Measurements from ENCODE around the gene TRIM2. TPM values are rescaled to one million over a fixed set of nuclear protein-coding genes. Genes with fewer than 3 reads are reported as not detected.

The TRIM2 gene
- total and polyA plus RNA-seq, 7 experiments from 2014 or later = 0.12 to 3.9 (median 2.1) TPM

GRCh38 chr4:153265306-153266047 lies 61.2 kb downstream of the TRIM2 start:
- Histone ChIP-seq H3K36me3 (ENCODE audit: control insufficient read depth in 2 of 3, insufficient read depth in 3 of 3, low read length in 3 of 3) (no peaks in the 10 kb centered on the region), H3K27me3 (ENCODE audit: control insufficient read depth in 2 of 2, insufficient read depth in 2 of 2, low read length in 2 of 2) (no peaks in the 10 kb centered on the region), H3K4me3 (ENCODE audit: low read length) (no peak overlapping the region), H3K9me3 (ENCODE audit: control insufficient read depth in 2 of 3, low read length in 3 of 3) (no peaks in the 10 kb centered on the region), H3K27ac (ENCODE audit: low read depth, low read length) (no peak overlapping the region), H3K4me1 (ENCODE audit: control insufficient read depth in 2 of 2, insufficient read depth in 2 of 2, low read length in 2 of 2) (no peaks in the 10 kb centered on the region)
- Mint-ChIP-seq H3K27me3 (peaks cover 0 to 5% (median 0%) of the 10 kb centered on the region in 5 donors), H3K27ac (no peak overlapping the region), H3K36me3 (peaks cover 0 to 9% (median 6%) of the 10 kb centered on the region in 5 donors), H3K9me3 (peaks cover 0 to 17% (median 3%) of the 10 kb centered on the region in 11 donors), H3K4me1 (peaks cover 0 to 11% (median 6%) of the 10 kb centered on the region in 7 donors), H3K4me3 (no peak overlapping the region)
- POLR2A ChIA-PET = no interaction called here
- intact Hi-C loops (cut with micrococcal nuclease) = no loop called here
- CTCF ChIA-PET = no interaction called here
- no peak for DNase-seq
- ATAC-seq = no peak

- no peaks in the 10 kb centered on the region for H3K36me3 ChIP-seq (ENCODE audit: control insufficient read depth in 2 of 3, insufficient read depth in 3 of 3, low read length in 3 of 3)
- no peaks in the 10 kb centered on the region for H3K9me3 ChIP-seq (ENCODE audit: control insufficient read depth in 2 of 3, low read length in 3 of 3)
- no peaks in the 10 kb centered on the region for H3K27me3 ChIP-seq (ENCODE audit: control insufficient read depth in 2 of 2, insufficient read depth in 2 of 2, low read length in 2 of 2)
- H3K4me1 ChIP-seq (ENCODE audit: control insufficient read depth in 2 of 2, insufficient read depth in 2 of 2, low read length in 2 of 2) = no peaks in the 10 kb centered on the region
- no peaks in the 10 kb centered on the region for H3K27me3 Mint-ChIP-seq
- ChIA-PET POLR2A (no interaction called here), CTCF (no interaction called here)
- no peak overlapping the region for H3K27ac ChIP-seq (ENCODE audit: low read depth, low read length)
- H3K4me1 Mint-ChIP-seq = peaks cover 0 to 11% (median 6%) of the 10 kb centered on the region in 7 donors
- H3K9me3 Mint-ChIP-seq = peaks cover 0 to 9% (median 1%) of the 10 kb centered on the region in 11 donors
- intact Hi-C loops (cut with micrococcal nuclease) = no loop called here
- DNase-seq = no peak
- peaks cover 0 to 6% (median 1%) of the 10 kb centered on the region in 5 donors for H3K36me3 Mint-ChIP-seq
- H3K4me3 ChIP-seq (ENCODE audit: low read length) = no peak overlapping the region
- no peak overlapping the region for H3K4me3 Mint-ChIP-seq
- no peak for ATAC-seq
- H3K27ac Mint-ChIP-seq = no peak overlapping the region
Observed at GRCh38 chr4:153266988-153267387, 62.7 kb downstream of the TRIM2 start.

GRCh38 chr4:153267890-153268289 lies 63.6 kb downstream of the TRIM2 start:
- Histone ChIP-seq H3K36me3 (ENCODE audit: control insufficient read depth in 2 of 3, insufficient read depth in 3 of 3, low read length in 3 of 3) (no peaks in the 10 kb centered on the region), H3K9me3 (ENCODE audit: control insufficient read depth in 2 of 3, low read length in 3 of 3) (no peaks in the 10 kb centered on the region), H3K27ac (ENCODE audit: low read depth, low read length) (no peak overlapping the region), H3K4me1 (ENCODE audit: control insufficient read depth in 2 of 2, insufficient read depth in 2 of 2, low read length in 2 of 2) (no peaks in the 10 kb centered on the region), H3K4me3 (ENCODE audit: low read length) (no peak overlapping the region), H3K27me3 (ENCODE audit: control insufficient read depth in 2 of 2, insufficient read depth in 2 of 2, low read length in 2 of 2) (no peaks in the 10 kb centered on the region)
- no peak overlapping the region for H3K27ac Mint-ChIP-seq
- no peak for ATAC-seq
- intact Hi-C loops (cut with micrococcal nuclease) = no loop called here
- POLR2A ChIA-PET = no interaction called here
- DNase-seq = no peak
- CTCF ChIA-PET = interaction anchor here (1.1 kb wide), 1 partner anchor 141 kb away, joined by 3 read pairs; no protein-coding TSS in a partner anchor
- peaks cover 0 to 3% (median 0%) of the 10 kb centered on the region in 11 donors for H3K9me3 Mint-ChIP-seq
- no peak overlapping the region for H3K4me3 Mint-ChIP-seq
- H3K4me1 Mint-ChIP-seq = peaks cover 0 to 11% (median 6%) of the 10 kb centered on the region in 7 donors
- H3K36me3 Mint-ChIP-seq = peaks cover 0 to 4% (median 0%) of the 10 kb centered on the region in 5 donors
- no peaks in the 10 kb centered on the region for H3K27me3 Mint-ChIP-seq

- POLR2A ChIA-PET = no interaction called here
- peaks cover 0 to 11% (median 6%) of the 10 kb centered on the region in 7 donors for H3K4me1 Mint-ChIP-seq
- Histone ChIP-seq H3K27ac (ENCODE audit: low read depth, low read length) (no peak overlapping the region), H3K36me3 (ENCODE audit: control insufficient read depth in 2 of 3, insufficient read depth in 3 of 3, low read length in 3 of 3) (no peaks in the 10 kb centered on the region), H3K4me1 (ENCODE audit: control insufficient read depth in 2 of 2, insufficient read depth in 2 of 2, low read length in 2 of 2) (no peaks in the 10 kb centered on the region), H3K4me3 (ENCODE audit: low read length) (no peak overlapping the region), H3K27me3 (ENCODE audit: control insufficient read depth in 2 of 2, insufficient read depth in 2 of 2, low read length in 2 of 2) (no peaks in the 10 kb centered on the region), H3K9me3 (ENCODE audit: control insufficient read depth in 2 of 3, low read length in 3 of 3) (no peaks in the 10 kb centered on the region)
- CTCF ChIA-PET = interaction anchor here (1.1 kb wide), 1 partner anchor 141 kb away, joined by 3 read pairs; no protein-coding TSS in a partner anchor
- peaks cover 0 to 3% (median 0%) of the 10 kb centered on the region in 11 donors for H3K9me3 Mint-ChIP-seq
- H3K27me3 Mint-ChIP-seq = no peaks in the 10 kb centered on the region
- H3K4me3 Mint-ChIP-seq = peak overlapping the region in 3 of 10 donors; percentile 0 to 14 (median 6)
- no peak for DNase-seq
- H3K36me3 Mint-ChIP-seq = peaks cover 0 to 4% (median 0%) of the 10 kb centered on the region in 5 donors
- intact Hi-C loops (cut with micrococcal nuclease) = no loop called here
- H3K27ac Mint-ChIP-seq = peak overlapping the region in 1 of 9 donors; percentile 0
- no peak for ATAC-seq
Observed at GRCh38 chr4:153268295-153268694, 64.1 kb downstream of the TRIM2 start.

DNA sequence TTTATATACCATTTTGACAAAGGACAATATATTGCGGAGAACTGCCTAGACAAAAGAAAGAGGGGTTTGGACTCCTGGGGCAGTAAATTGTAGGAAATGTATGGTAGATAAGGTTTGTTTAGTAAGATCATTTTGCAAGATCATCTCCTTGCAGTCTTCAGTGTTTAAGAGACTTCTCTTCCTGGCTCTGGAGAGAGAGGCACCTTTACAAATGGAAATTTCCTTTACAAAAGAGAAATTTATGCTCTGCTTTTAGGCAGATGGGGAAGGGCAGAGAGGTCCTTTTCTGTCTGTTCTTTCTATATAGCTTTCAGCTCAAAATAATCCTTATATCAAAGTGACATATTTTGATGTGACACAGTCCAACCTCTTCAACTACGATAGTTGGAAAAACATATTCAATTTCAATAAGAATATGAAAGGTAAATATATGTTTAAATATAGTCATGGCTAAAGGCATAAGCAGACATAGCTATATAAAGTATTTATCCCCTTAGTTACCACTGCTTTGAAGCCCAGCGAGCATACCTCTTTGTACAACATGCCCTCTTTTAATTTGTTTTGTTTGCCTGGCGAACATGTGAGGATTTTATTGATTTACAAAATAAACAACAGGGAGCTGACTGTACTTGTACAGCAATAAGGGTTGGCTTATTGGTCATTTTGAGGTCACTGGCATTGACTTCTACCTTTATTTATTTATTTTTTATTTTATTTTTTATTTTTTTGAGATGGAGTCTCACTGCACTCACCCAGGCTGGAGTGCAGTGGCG lies 65.2 kb downstream of the TRIM2 start:
- Mint-ChIP-seq H3K36me3 (peaks cover 0 to 9% (median 0%) of the 10 kb centered on the region in 5 donors), H3K4me1 (peaks cover 0 to 11% (median 6%) of the 10 kb centered on the region in 7 donors), H3K9me3 (peaks cover 0 to 3% (median 0%) of the 10 kb centered on the region in 11 donors), H3K27ac (peak overlapping the region in 1 of 9 donors; percentile 0), H3K4me3 (no peak overlapping the region), H3K27me3 (no peaks in the 10 kb centered on the region)
- H3K27me3 ChIP-seq (ENCODE audit: control insufficient read depth in 2 of 2, insufficient read depth in 2 of 2, low read length in 2 of 2) = no peaks in the 10 kb centered on the region
- H3K9me3 ChIP-seq (ENCODE audit: control insufficient read depth in 2 of 3, low read length in 3 of 3) = no peaks in the 10 kb centered on the region
- no peaks in the 10 kb centered on the region for H3K4me1 ChIP-seq (ENCODE audit: control insufficient read depth in 2 of 2, insufficient read depth in 2 of 2, low read length in 2 of 2)
- ChIA-PET POLR2A (no interaction called here), CTCF (no interaction called here)
- intact Hi-C loops (cut with micrococcal nuclease) = no loop called here
- no peaks in the 10 kb centered on the region for H3K36me3 ChIP-seq (ENCODE audit: control insufficient read depth in 2 of 3, insufficient read depth in 3 of 3, low read length in 3 of 3)
- no peak for DNase-seq
- no peak overlapping the region for H3K4me3 ChIP-seq (ENCODE audit: low read length)
- ATAC-seq = no peak
- no peak overlapping the region for H3K27ac ChIP-seq (ENCODE audit: low read depth, low read length)

GRCh38 chr4:153270361-153270760 lies 66.1 kb downstream of the TRIM2 start:
- no peak for ATAC-seq
- no peak overlapping the region for H3K27ac Mint-ChIP-seq
- intact Hi-C loops (cut with micrococcal nuclease) = no loop called here

More at GRCh38 chr4:153270361-153270760, 66.1 kb downstream of the TRIM2 start:
- H3K4me3 Mint-ChIP-seq = no peak overlapping the region
- H3K4me1 Mint-ChIP-seq = peaks cover 0 to 11% (median 6%) of the 10 kb centered on the region in 7 donors
- CTCF ChIA-PET = no interaction called here
- Histone ChIP-seq H3K4me1 (ENCODE audit: control insufficient read depth in 2 of 2, insufficient read depth in 2 of 2, low read length in 2 of 2) (no peaks in the 10 kb centered on the region), H3K36me3 (ENCODE audit: control insufficient read depth in 2 of 3, insufficient read depth in 3 of 3, low read length in 3 of 3) (no peaks in the 10 kb centered on the region), H3K4me3 (ENCODE audit: low read length) (no peak overlapping the region), H3K9me3 (ENCODE audit: control insufficient read depth in 2 of 3, low read length in 3 of 3) (no peaks in the 10 kb centered on the region), H3K27ac (ENCODE audit: low read depth, low read length) (no peak overlapping the region), H3K27me3 (ENCODE audit: control insufficient read depth in 2 of 2, insufficient read depth in 2 of 2, low read length in 2 of 2) (no peaks in the 10 kb centered on the region)
- POLR2A ChIA-PET = interaction anchor here (0.6 kb wide), 1 partner anchor 159 kb away, joined by 3 read pairs; no protein-coding TSS in a partner anchor
- H3K27me3 Mint-ChIP-seq = no peaks in the 10 kb centered on the region
- H3K36me3 Mint-ChIP-seq = peaks cover 0 to 10% (median 0%) of the 10 kb centered on the region in 5 donors
- no peak for DNase-seq
- H3K9me3 Mint-ChIP-seq = peaks cover 0 to 3% (median 0%) of the 10 kb centered on the region in 11 donors
